Neural progenitor cell (in vitro differentiated cells): ENCODE results near the gene INSL6. TPM values are rescaled to one million over a fixed set of nuclear protein-coding genes. Genes with fewer than 3 reads are reported as not detected.

Experiments
- DNase-seq: peaks from one replicate; pipeline ENCODE4 v3.0.0-alpha.2; 2016; ENCODE audit warnings: low spot score
- H2AFZ ChIP-seq: fragments of 200-600 bp; sonication (generic); replicated peaks from 2 replicates; pipeline ENCODE4 v1.6.1; 2016; ENCODE audit warnings: antibody characterized with exemption
- H3F3A ChIP-seq: fragments of 200-600 bp; sonication (generic); 2 replicates; pipeline ENCODE4 v1.6.1; 2016; ENCODE audit warnings: antibody characterized with exemption, low read depth
- H3K27ac ChIP-seq: fragments of 200-600 bp; sonication (generic); 2 replicates; pipeline ENCODE4 v1.5.1; 2016; ENCODE audit warnings: mild to moderate bottlenecking
- H3K27me3 ChIP-seq: fragments of 200-600 bp; sonication (generic); 2 replicates; pipeline ENCODE4 v1.6.1; 2016; ENCODE audit warnings: mild to moderate bottlenecking, moderate library complexity
- H3K36me3 ChIP-seq: fragments of 200-600 bp; sonication (generic); 2 replicates; pipeline ENCODE4 v1.5.1; 2016
- H3K4me1 ChIP-seq: fragments of 200-600 bp; sonication (generic); 2 replicates; pipeline ENCODE4 v1.6.1; 2016; ENCODE audit warnings: mixed run types
- H3K4me2 ChIP-seq: fragments of 200-600 bp; sonication (generic); 2 replicates; pipeline ENCODE4 v1.6.1; 2016
- H3K4me3 ChIP-seq: fragments of 200-600 bp; sonication (generic); 2 replicates; pipeline ENCODE4 v1.5.1; 2016
- H3K79me2 ChIP-seq: fragments of 200-600 bp; sonication (generic); 2 replicates; pipeline ENCODE4 v1.6.1; 2016; ENCODE audit warnings: low read depth
- H3K9ac ChIP-seq: fragments of 200-600 bp; sonication (generic); 2 replicates; pipeline ENCODE4 v1.6.1; 2016
- H3K9me3 ChIP-seq: fragments of 200-600 bp; sonication (generic); 2 replicates; pipeline ENCODE4 v1.5.1; 2016; ENCODE audit warnings: low read depth
- H4K20me1 ChIP-seq: fragments of 200-600 bp; sonication (generic); 2 replicates; pipeline ENCODE4 v1.6.1; 2016; ENCODE audit warnings: low read depth
- H3K27ac Mint-ChIP-seq: 3 replicates; pipeline ENCODE4 v1.8.0; 2021; ENCODE audit warnings: mixed read lengths
- H3K27me3 Mint-ChIP-seq: 2 replicates; pipeline ENCODE4 v1.8.0; 2022; ENCODE audit warnings: low read depth, mild to moderate bottlenecking, inconsistent platforms, moderate library complexity, mixed read lengths; ENCODE audit not compliant: insufficient read depth
- H3K36me3 Mint-ChIP-seq: 3 replicates; pipeline ENCODE4 v1.8.0; 2021; ENCODE audit warnings: mixed read lengths
- H3K4me1 Mint-ChIP-seq: 3 replicates; pipeline ENCODE4 v1.8.0; 2021; ENCODE audit warnings: mixed read lengths
- H3K4me3 Mint-ChIP-seq: 3 replicates; pipeline ENCODE4 v1.8.0; 2021; ENCODE audit warnings: mild to moderate bottlenecking, moderate library complexity, mixed read lengths
- H3K9me3 Mint-ChIP-seq: 3 replicates; pipeline ENCODE4 v1.8.0; 2020; ENCODE audit warnings: mixed read lengths
- EZH2 ChIP-seq: fragments of 200-600 bp; sonication (generic); IDR thresholded peaks from 2 replicates; pipeline ENCODE4 v1.6.1; 2017; ENCODE audit warnings: antibody characterized with exemption, mild to moderate bottlenecking, moderate library complexity
- EZH2phosphoT487 ChIP-seq: fragments of 200-600 bp; sonication (generic); IDR thresholded peaks from 2 replicates; pipeline ENCODE4 v1.6.1; 2017; ENCODE audit warnings: antibody characterized with exemption
- total RNA-seq: library from RNA; depleted of rRNA; stranded (reverse); fragments of >200 nt; gene quantifications from 2 replicates; pipeline ENCODE4 v1.2.3, GENCODE V29; 2015; ENCODE audit warnings: low replicate concordance
- TF ChIP-seq, protein P1 (sequence below): fragments of 200-600 bp; sonication (generic); IDR thresholded peaks from 2 replicates; pipeline ENCODE4 v1.5.1; 2017; ENCODE audit warnings: antibody characterized with exemption, mild to moderate bottlenecking

Gene INSL6
- total RNA-seq, 1 donor from 2014 or later, result not detected

DNA sequence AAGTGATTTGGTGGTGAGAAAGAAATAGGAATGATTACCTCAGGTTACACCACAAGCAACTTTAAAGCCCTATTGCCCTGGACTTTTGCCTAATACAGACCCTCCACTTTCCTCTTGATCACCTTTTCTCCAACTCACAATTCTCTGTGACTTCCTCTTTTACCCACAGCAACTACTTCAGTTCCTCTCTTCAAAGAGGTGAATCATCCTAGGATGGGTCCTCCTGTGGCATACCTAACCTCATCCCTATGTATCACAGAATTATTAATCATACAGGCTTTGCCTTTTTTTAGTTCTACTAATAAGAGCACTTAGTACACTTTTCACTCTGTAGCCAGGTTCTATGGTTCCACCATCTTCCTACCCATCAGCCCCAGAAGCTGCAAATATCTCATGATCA, 19.6 kb upstream of the INSL6 start:
- no peaks in the 10 kb centered on the region for H3K79me2 ChIP-seq
- H3K9ac ChIP-seq, result no peak overlapping the region
- no peaks in the 10 kb centered on the region for H3K36me3 Mint-ChIP-seq
- no peak overlapping the region for H3K27ac ChIP-seq
- H4K20me1 ChIP-seq, result no peaks in the 10 kb centered on the region
- H3K9me3 Mint-ChIP-seq, result no peaks in the 10 kb centered on the region
- H3K27me3 ChIP-seq, result no peaks in the 10 kb centered on the region
- H3K4me3 ChIP-seq, result no peak overlapping the region
- H3K9me3 ChIP-seq, result no peaks in the 10 kb centered on the region
- no peaks in the 10 kb centered on the region for H3K36me3 ChIP-seq
- H3K27me3 Mint-ChIP-seq, result no peaks in the 10 kb centered on the region
- DNase-seq, result no peak
- no peaks in the 10 kb centered on the region for H3F3A ChIP-seq
- TF ChIP-seq, protein P1, sequence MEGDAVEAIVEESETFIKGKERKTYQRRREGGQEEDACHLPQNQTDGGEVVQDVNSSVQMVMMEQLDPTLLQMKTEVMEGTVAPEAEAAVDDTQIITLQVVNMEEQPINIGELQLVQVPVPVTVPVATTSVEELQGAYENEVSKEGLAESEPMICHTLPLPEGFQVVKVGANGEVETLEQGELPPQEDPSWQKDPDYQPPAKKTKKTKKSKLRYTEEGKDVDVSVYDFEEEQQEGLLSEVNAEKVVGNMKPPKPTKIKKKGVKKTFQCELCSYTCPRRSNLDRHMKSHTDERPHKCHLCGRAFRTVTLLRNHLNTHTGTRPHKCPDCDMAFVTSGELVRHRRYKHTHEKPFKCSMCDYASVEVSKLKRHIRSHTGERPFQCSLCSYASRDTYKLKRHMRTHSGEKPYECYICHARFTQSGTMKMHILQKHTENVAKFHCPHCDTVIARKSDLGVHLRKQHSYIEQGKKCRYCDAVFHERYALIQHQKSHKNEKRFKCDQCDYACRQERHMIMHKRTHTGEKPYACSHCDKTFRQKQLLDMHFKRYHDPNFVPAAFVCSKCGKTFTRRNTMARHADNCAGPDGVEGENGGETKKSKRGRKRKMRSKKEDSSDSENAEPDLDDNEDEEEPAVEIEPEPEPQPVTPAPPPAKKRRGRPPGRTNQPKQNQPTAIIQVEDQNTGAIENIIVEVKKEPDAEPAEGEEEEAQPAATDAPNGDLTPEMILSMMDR, result no peak
- TF ChIP-seq EZH2, result no peak
- TF ChIP-seq EZH2phosphoT487, result no peak
- H3K4me1 ChIP-seq, result peaks cover under 1% of the 10 kb centered on the region
- H3K4me2 ChIP-seq, result no peak overlapping the region
- no peak overlapping the region for H3K4me3 Mint-ChIP-seq
- H3K4me1 Mint-ChIP-seq, result no peaks in the 10 kb centered on the region
- H2AFZ ChIP-seq, result no peak overlapping the region
- H3K27ac Mint-ChIP-seq, result no peak overlapping the region

DNA sequence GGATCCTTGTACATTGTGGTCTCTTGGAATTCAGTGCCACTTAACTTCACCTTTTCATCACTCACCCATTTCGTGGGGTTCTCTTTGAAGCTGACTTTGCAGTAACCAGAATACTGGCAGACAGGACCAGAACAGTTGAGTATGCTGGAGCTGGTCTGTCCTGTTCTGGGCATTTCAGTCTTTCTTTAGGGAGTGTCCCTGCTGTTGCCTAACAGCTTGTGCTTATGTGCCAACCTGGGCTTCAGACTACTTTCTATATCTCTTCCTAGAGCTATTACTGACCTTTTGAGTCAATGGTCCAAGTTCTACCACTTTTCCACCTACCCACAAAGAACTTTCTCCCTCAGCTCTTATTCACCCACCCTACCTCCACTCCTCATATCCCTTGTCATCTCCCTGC, 10.0 kb upstream of the INSL6 start:
- no peaks in the 10 kb centered on the region for H3K4me1 Mint-ChIP-seq
- no peaks in the 10 kb centered on the region for H3K9me3 Mint-ChIP-seq
- Histone ChIP-seq H3K4me1 (peaks cover 3% of the 10 kb centered on the region), H3K27me3 (no peaks in the 10 kb centered on the region), H4K20me1 (no peaks in the 10 kb centered on the region), H3K36me3 (peaks cover 6% of the 10 kb centered on the region), H3F3A (no peaks in the 10 kb centered on the region), H3K4me3 (no peak overlapping the region), H3K4me2 (no peak overlapping the region), H3K27ac (no peak overlapping the region), H3K9ac (no peak overlapping the region), H3K79me2 (no peaks in the 10 kb centered on the region), H3K9me3 (no peaks in the 10 kb centered on the region), H2AFZ (no peak overlapping the region)
- H3K36me3 Mint-ChIP-seq, result no peaks in the 10 kb centered on the region
- H3K27me3 Mint-ChIP-seq, result peaks cover 2% of the 10 kb centered on the region
- TF ChIP-seq EZH2, result no peak
- TF ChIP-seq, protein P1, result no peak
- H3K27ac Mint-ChIP-seq, result no peak overlapping the region
- DNase-seq, result no peak
- no peak overlapping the region for H3K4me3 Mint-ChIP-seq

DNA sequence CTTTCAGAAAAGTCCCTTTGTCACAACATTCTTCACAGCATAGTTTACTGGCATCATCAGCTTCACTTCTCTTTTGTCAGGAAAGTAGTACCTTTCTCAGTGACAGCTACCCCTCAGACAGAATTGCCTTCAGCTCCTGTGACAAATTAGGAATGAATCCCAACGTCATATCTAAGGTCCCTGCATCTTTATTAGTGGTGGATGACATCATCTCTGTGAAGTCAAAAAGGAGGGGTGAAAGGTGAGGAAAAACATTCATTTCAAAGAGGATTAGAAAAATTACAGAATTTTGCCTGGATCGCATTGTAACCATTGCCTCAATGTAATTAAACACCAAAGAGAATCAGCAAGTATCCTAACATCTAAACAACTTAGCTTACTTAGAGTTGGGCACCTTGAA, 7.9 kb upstream of the INSL6 start:
- Histone ChIP-seq H3K79me2 (no peaks in the 10 kb centered on the region), H4K20me1 (no peaks in the 10 kb centered on the region), H3K4me3 (no peak overlapping the region), H3K27ac (no peak overlapping the region), H3K4me2 (no peak overlapping the region), H3K36me3 (peaks cover 5% of the 10 kb centered on the region), H3K27me3 (no peaks in the 10 kb centered on the region), H3K9ac (no peak overlapping the region), H3K4me1 (no peaks in the 10 kb centered on the region), H3F3A (no peaks in the 10 kb centered on the region), H3K9me3 (no peaks in the 10 kb centered on the region), H2AFZ (no peak overlapping the region)
- no peak overlapping the region for H3K4me3 Mint-ChIP-seq
- H3K27ac Mint-ChIP-seq, result no peak overlapping the region
- no peaks in the 10 kb centered on the region for H3K9me3 Mint-ChIP-seq
- H3K27me3 Mint-ChIP-seq, result peaks cover 2% of the 10 kb centered on the region
- H3K4me1 Mint-ChIP-seq, result no peaks in the 10 kb centered on the region
- DNase-seq, result no peak
- TF ChIP-seq EZH2, result no peak
- no peak for TF ChIP-seq EZH2phosphoT487
- TF ChIP-seq, protein P1, result no peak
- H3K36me3 Mint-ChIP-seq, result no peaks in the 10 kb centered on the region

DNA sequence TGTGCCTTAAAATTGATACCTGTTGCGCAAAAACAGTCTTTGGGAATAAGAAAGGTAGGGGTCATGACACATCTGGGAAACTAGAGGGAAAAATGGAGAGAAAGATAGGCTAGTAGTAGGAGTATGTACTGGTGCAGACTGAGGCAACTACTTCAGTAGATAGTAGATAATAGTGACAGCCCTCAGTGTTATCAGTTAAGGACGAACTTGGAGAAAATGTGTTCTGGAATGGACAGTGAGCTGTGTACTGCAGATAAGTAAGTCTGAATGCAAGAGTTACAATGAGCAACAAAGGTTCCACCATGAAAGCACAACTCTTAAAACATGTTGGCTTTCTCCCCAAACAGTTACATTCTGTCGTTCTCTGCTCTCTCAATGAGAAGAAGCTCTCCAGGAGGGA, 6.5 kb upstream of the INSL6 start:
- Histone ChIP-seq H3K27ac (no peak overlapping the region), H4K20me1 (no peaks in the 10 kb centered on the region), H3K9me3 (no peaks in the 10 kb centered on the region), H3K4me1 (no peaks in the 10 kb centered on the region), H3K36me3 (no peaks in the 10 kb centered on the region), H3K9ac (no peak overlapping the region), H2AFZ (no peak overlapping the region), H3K79me2 (no peaks in the 10 kb centered on the region), H3F3A (no peaks in the 10 kb centered on the region), H3K4me2 (no peak overlapping the region), H3K27me3 (no peaks in the 10 kb centered on the region), H3K4me3 (no peak overlapping the region)
- peaks cover 2% of the 10 kb centered on the region for H3K27me3 Mint-ChIP-seq
- TF ChIP-seq, protein P1, result no peak
- no peak for TF ChIP-seq EZH2phosphoT487
- no peak for TF ChIP-seq EZH2
- H3K27ac Mint-ChIP-seq, result no peak overlapping the region
- no peaks in the 10 kb centered on the region for H3K36me3 Mint-ChIP-seq
- no peaks in the 10 kb centered on the region for H3K9me3 Mint-ChIP-seq
- no peak overlapping the region for H3K4me3 Mint-ChIP-seq
- no peak for DNase-seq
- H3K4me1 Mint-ChIP-seq, result no peaks in the 10 kb centered on the region
